IgD-negative memory B cell (primary cell): ENCODE results near the gene COPS8. TPM values are rescaled to one million over a fixed set of nuclear protein-coding genes. Genes with fewer than 3 reads are reported as not detected.

Experiments
- H3K27ac Mint-ChIP-seq, 3 donors: one replicate each; pipeline ENCODE4 v1.8.0; 2020 to 2022; ENCODE audit warnings: mild to moderate bottlenecking in 3 of 3, mixed read lengths in 3 of 3, moderate library complexity in 1 of 3
- H3K27me3 Mint-ChIP-seq: one replicate; pipeline ENCODE4 v1.8.0; 2021; ENCODE audit warnings: mixed read lengths
- H3K36me3 Mint-ChIP-seq: one replicate; pipeline ENCODE4 v1.8.0; 2020; ENCODE audit warnings: mild to moderate bottlenecking, mixed read lengths
- H3K4me1 Mint-ChIP-seq, 3 donors: one replicate each; pipeline ENCODE4 v1.8.0; 2020 to 2022; ENCODE audit warnings: mixed read lengths in 3 of 3, mild to moderate bottlenecking in 1 of 3
- H3K4me3 Mint-ChIP-seq, 4 donors: one replicate each; pipeline ENCODE4 v1.8.0; 2020 to 2022; ENCODE audit warnings: mild to moderate bottlenecking in 4 of 4, mixed read lengths in 4 of 4, moderate library complexity in 3 of 4
- H3K9me3 Mint-ChIP-seq, 3 donors: one replicate each; pipeline ENCODE4 v1.8.0; 2020 to 2021; ENCODE audit warnings: mixed read lengths in 3 of 3, mild to moderate bottlenecking in 1 of 3
- polyA plus RNA-seq: library from polyadenylated mRNA; unstranded; fragments of 300-500 nt; fragmentation: Illumina TruSeq; gene quantifications from one replicate; pipeline ENCODE4 v1.2.3, GENCODE V29; 2021

COPS8 gene
- polyA plus RNA-seq, 1 donor from 2014 or later: 51.1 TPM

- no peak overlapping the region for H3K4me3 Mint-ChIP-seq
- H3K36me3 Mint-ChIP-seq: peaks cover 4% of the 10 kb centered on the region
- no peaks in the 10 kb centered on the region for H3K27me3 Mint-ChIP-seq
- H3K27ac Mint-ChIP-seq: no peak overlapping the region
- no peaks in the 10 kb centered on the region for H3K9me3 Mint-ChIP-seq
- no peaks in the 10 kb centered on the region for H3K4me1 Mint-ChIP-seq
Observed at GRCh38 chr2:237128026-237128703, 42.5 kb downstream of the COPS8 start.

- H3K27ac Mint-ChIP-seq: no peak overlapping the region
- no peak overlapping the region for H3K4me3 Mint-ChIP-seq
- no peaks in the 10 kb centered on the region for H3K9me3 Mint-ChIP-seq
- H3K27me3 Mint-ChIP-seq: no peaks in the 10 kb centered on the region
- peaks cover 4% of the 10 kb centered on the region for H3K36me3 Mint-ChIP-seq
- H3K4me1 Mint-ChIP-seq: no peaks in the 10 kb centered on the region
Observed at GRCh38 chr2:237128845-237129592, 43.3 kb downstream of the COPS8 start.

- Mint-ChIP-seq H3K9me3 (no peaks in the 10 kb centered on the region), H3K4me3 (no peak overlapping the region), H3K36me3 (peaks cover 4% of the 10 kb centered on the region), H3K27ac (no peak overlapping the region), H3K27me3 (no peaks in the 10 kb centered on the region), H3K4me1 (no peaks in the 10 kb centered on the region)
Observed at GRCh38 chr2:237129625-237130263, 44.1 kb downstream of the COPS8 start.

- Mint-ChIP-seq H3K4me3 (no peak overlapping the region), H3K27ac (no peak overlapping the region), H3K9me3 (no peaks in the 10 kb centered on the region), H3K4me1 (no peaks in the 10 kb centered on the region), H3K36me3 (no peaks in the 10 kb centered on the region), H3K27me3 (no peaks in the 10 kb centered on the region)
Observed at GRCh38 chr2:237130562-237131421, 45.1 kb downstream of the COPS8 start.

- Mint-ChIP-seq H3K36me3 (no peaks in the 10 kb centered on the region), H3K27me3 (no peaks in the 10 kb centered on the region), H3K27ac (no peak overlapping the region), H3K4me1 (no peaks in the 10 kb centered on the region), H3K9me3 (no peaks in the 10 kb centered on the region), H3K4me3 (no peak overlapping the region)
Observed at GRCh38 chr2:237131749-237132533, 46.3 kb downstream of the COPS8 start.

- Mint-ChIP-seq H3K4me3 (no peak overlapping the region), H3K36me3 (no peaks in the 10 kb centered on the region), H3K4me1 (no peaks in the 10 kb centered on the region), H3K27ac (no peak overlapping the region), H3K27me3 (no peaks in the 10 kb centered on the region), H3K9me3 (no peaks in the 10 kb centered on the region)
Observed at GRCh38 chr2:237132799-237133198, 47.1 kb downstream of the COPS8 start.

GRCh38 chr2:237134321-237135230, 48.9 kb downstream of the COPS8 start:
- Mint-ChIP-seq H3K9me3 (peaks cover 0 to 3% (median 0%) of the 10 kb centered on the region in 3 donors), H3K4me3 (no peak overlapping the region), H3K27me3 (no peaks in the 10 kb centered on the region), H3K36me3 (peaks cover 1% of the 10 kb centered on the region), H3K4me1 (no peaks in the 10 kb centered on the region), H3K27ac (no peak overlapping the region)

GRCh38 chr2:237136824-237137223, 51.1 kb downstream of the COPS8 start:
- H3K4me1 Mint-ChIP-seq: no peaks in the 10 kb centered on the region
- peaks cover 1% of the 10 kb centered on the region for H3K36me3 Mint-ChIP-seq
- H3K27me3 Mint-ChIP-seq: no peaks in the 10 kb centered on the region
- H3K4me3 Mint-ChIP-seq: no peak overlapping the region
- peaks cover 0 to 3% (median 0%) of the 10 kb centered on the region in 3 donors for H3K9me3 Mint-ChIP-seq
- no peak overlapping the region for H3K27ac Mint-ChIP-seq

- no peak overlapping the region for H3K27ac Mint-ChIP-seq
- H3K27me3 Mint-ChIP-seq: peaks cover 7% of the 10 kb centered on the region
- H3K4me1 Mint-ChIP-seq: no peaks in the 10 kb centered on the region
- peaks cover 0 to 3% (median 0%) of the 10 kb centered on the region in 3 donors for H3K9me3 Mint-ChIP-seq
- H3K4me3 Mint-ChIP-seq: no peak overlapping the region
- H3K36me3 Mint-ChIP-seq: peaks cover 3% of the 10 kb centered on the region
Observed at GRCh38 chr2:237137626-237138323, 52.1 kb downstream of the COPS8 start.

- Mint-ChIP-seq H3K9me3 (peaks cover 0 to 5% (median 0%) of the 10 kb centered on the region in 3 donors), H3K4me3 (no peak overlapping the region), H3K36me3 (peaks cover 4% of the 10 kb centered on the region), H3K4me1 (no peaks in the 10 kb centered on the region), H3K27ac (no peak overlapping the region), H3K27me3 (peaks cover 8% of the 10 kb centered on the region)
Observed at GRCh38 chr2:237139123-237139675, 53.5 kb downstream of the COPS8 start.

GRCh38 chr2:237140689-237141285, 55.1 kb downstream of the COPS8 start:
- Mint-ChIP-seq H3K27ac (no peak overlapping the region), H3K36me3 (peaks cover 5% of the 10 kb centered on the region), H3K4me1 (no peaks in the 10 kb centered on the region), H3K4me3 (no peak overlapping the region), H3K9me3 (peaks cover 4 to 6% (median 6%) of the 10 kb centered on the region in 3 donors), H3K27me3 (peaks cover 8% of the 10 kb centered on the region)

- Mint-ChIP-seq H3K27ac (no peak overlapping the region), H3K4me3 (no peak overlapping the region), H3K27me3 (peaks cover 8% of the 10 kb centered on the region), H3K36me3 (peaks cover 5% of the 10 kb centered on the region), H3K9me3 (peaks cover 9 to 13% (median 11%) of the 10 kb centered on the region in 3 donors), H3K4me1 (no peaks in the 10 kb centered on the region)
Observed at GRCh38 chr2:237141571-237142051, 55.9 kb downstream of the COPS8 start.
